Neutrophil (primary cell): ENCODE results near the gene AIP.

Experiments used
- H3K27ac ChIP-seq: fragments of 200-600 bp; sonication (generic); 2 replicates; pipeline ENCODE4 v1.5.1; 2016; ENCODE audit warnings: mild to moderate bottlenecking, moderate library complexity
- H3K27me3 ChIP-seq: fragments of 200-600 bp; sonication (generic); 2 replicates; pipeline ENCODE4 v1.6.0; 2016; ENCODE audit warnings: mild to moderate bottlenecking
- H3K36me3 ChIP-seq: fragments of 200-600 bp; sonication (generic); 2 replicates; pipeline ENCODE4 v1.5.1; 2017
- H3K4me1 ChIP-seq, 2 experiments: fragments of 200-600 bp in 1 of 2; sonication (generic) in 1 of 2; 1 replicate in 1 of 2; 2 replicates in 1 of 2; pipeline versions ENCODE4 v1.5.1 to v1.6.1; 2013 to 2016; ENCODE audit warnings: low read depth in 1 of 2, low read length in 1 of 2, mild to moderate bottlenecking in 1 of 2, moderate library complexity in 1 of 2; ENCODE audit not compliant: control insufficient read depth in 1 of 2, insufficient read depth in 1 of 2
- H3K4me3 ChIP-seq, 2 experiments: fragments of 200-600 bp in 1 of 2; sonication (generic) in 1 of 2; 1 replicate in 1 of 2; 2 replicates in 1 of 2; pipeline ENCODE4 v1.5.1; 2013 to 2016; ENCODE audit warnings: low read depth in 1 of 2, low read length in 1 of 2, mild to moderate bottlenecking in 1 of 2, moderate library complexity in 1 of 2
- H3K9me3 ChIP-seq: fragments of 200-600 bp; sonication (generic); 2 replicates; pipeline ENCODE4 v1.5.1; 2016
- TF ChIP-seq, protein P1 (sequence below): fragments of 200-600 bp; sonication (generic); IDR thresholded peaks from 2 replicates; pipeline ENCODE4 v1.5.1; 2016; ENCODE audit warnings: antibody characterized with exemption

The AIP gene

DNA sequence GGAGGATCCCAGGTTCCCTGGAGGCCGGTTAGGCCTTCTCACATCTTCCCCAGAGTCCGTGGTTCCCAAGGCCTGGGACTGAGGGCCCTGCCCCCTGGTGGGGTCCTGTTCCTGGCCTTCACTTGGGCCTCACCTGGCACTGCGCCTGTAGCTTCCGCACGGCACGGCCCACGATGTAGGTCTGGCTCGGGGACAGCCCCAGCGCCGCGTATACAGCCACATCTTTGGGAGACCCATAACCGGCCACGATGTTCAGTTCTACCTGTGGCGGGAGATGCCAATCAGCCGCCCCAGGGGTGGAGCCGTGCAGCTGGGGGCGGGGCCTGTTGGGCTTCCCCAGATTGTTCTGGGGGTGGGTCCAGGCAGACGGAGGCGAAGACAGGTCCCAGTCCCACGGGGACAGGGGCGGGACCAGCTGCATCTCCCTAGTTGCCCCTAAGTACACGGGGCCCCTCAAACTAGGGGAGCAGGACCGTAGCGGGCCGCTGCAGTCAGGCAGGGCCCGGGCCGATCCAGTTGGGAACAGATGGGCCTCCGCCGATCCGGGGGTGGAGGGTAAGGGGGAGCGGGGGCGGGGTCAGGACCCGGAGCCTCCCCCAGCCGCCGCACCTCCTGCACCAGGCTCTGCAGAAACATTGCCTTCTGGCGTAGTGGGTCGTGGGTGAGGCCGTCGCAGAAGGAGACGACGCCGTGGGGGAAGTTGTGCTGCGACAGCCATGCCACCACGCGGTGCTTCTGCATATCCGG is 10.1 kb downstream of the AIP start:
- H3K4me1 ChIP-seq = no peaks in the 10 kb centered on the region
- no peak overlapping the region for H3K4me3 ChIP-seq
- H3K27ac ChIP-seq = no peak overlapping the region
- TF ChIP-seq, protein P1, sequence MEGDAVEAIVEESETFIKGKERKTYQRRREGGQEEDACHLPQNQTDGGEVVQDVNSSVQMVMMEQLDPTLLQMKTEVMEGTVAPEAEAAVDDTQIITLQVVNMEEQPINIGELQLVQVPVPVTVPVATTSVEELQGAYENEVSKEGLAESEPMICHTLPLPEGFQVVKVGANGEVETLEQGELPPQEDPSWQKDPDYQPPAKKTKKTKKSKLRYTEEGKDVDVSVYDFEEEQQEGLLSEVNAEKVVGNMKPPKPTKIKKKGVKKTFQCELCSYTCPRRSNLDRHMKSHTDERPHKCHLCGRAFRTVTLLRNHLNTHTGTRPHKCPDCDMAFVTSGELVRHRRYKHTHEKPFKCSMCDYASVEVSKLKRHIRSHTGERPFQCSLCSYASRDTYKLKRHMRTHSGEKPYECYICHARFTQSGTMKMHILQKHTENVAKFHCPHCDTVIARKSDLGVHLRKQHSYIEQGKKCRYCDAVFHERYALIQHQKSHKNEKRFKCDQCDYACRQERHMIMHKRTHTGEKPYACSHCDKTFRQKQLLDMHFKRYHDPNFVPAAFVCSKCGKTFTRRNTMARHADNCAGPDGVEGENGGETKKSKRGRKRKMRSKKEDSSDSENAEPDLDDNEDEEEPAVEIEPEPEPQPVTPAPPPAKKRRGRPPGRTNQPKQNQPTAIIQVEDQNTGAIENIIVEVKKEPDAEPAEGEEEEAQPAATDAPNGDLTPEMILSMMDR = no peak
- no peaks in the 10 kb centered on the region for H3K27me3 ChIP-seq
- peaks cover 95% of the 10 kb centered on the region for H3K36me3 ChIP-seq
- H3K9me3 ChIP-seq = no peaks in the 10 kb centered on the region

DNA sequence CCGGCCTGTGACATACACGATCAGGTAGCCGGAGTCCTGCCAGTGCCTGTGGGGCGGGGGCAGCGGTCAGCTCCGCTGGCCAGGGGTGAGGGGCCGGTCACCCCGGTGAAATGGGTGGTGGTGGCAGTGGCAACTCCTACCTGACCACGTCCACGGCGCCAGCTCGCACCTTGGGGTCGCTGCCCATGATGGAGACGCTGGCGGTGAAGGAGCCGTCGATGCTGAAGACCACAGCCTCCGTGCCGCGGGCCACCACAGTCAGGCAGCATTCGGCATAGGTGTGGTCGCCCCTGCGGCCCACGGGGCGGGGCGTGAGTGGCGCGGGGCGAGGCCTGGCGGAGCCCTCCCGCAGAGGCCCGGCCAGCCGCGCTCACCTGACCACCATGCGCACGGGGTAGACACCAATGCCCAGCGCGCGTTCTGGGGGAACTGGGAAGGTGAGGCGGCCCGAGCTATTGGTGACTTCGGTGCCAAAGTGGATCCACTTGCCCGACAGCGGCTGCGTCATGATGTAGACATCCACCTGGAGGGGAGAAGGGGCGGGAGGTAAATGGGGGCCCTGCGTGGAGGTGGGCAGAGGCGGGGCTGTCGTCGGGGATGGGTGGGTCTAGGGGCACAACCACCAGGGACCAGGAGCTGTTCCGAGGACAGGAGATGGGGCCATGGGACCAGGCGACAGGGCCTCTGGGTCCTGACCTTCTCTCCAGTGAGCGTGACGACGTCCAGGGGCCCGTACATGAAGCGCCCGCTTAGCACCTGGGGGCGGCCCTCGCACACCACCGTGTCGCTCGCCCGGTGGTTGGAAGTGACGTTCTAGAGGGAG is 10.9 kb downstream of the AIP start:
- H3K4me3 ChIP-seq = no peak overlapping the region

DNA sequence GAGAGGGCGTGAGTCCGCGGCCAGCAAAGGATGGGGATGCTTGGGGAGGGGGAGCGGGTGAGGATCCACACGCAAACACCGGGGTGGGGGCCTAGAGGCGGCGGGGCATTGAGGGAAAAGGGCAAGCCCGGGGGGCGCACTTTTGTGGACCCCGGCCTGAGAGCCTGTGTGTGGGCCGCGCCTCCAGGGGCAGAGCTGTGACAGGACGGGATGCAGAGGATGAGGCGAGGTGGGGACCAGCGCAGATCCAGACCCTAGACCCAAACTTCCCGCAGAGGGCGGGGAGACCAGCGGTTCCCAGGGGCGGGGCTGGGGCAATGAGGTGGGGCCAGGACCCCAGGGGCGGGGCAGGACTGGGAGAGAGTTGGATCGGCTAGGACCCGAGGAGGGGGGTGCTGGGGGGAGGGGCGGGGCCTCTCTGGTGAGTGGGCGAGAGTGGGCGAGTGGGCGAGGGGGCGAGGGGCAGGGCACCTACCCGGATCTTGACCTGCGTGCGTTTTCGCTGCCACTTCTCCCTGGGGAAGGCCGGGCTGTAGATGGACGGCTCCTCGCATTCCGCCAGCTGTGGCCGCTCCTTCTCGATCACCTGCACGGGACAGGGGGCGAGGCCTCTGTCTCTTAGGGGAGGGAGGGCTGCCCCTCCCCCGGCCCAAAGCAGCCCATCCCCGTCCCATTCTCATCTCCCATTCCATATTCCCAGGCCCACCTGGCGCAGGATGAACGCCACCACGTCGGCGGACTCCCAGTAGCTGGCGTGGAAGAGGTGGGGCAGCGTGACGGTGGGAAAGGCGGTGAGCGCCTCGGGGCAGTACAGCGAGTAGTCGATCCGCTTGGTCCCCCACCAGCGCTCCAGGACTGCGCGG is 11.8 kb downstream of the AIP start:
- H3K36me3 ChIP-seq = peaks cover 100% of the 10 kb centered on the region

More for the DNA sequence above, 10.9 kb downstream of the AIP start:
- no peaks in the 10 kb centered on the region for H3K9me3 ChIP-seq
- peaks cover 100% of the 10 kb centered on the region for H3K36me3 ChIP-seq
- H3K4me1 ChIP-seq = no peaks in the 10 kb centered on the region
- TF ChIP-seq, protein P1 = no peak
- H3K27me3 ChIP-seq = no peaks in the 10 kb centered on the region
- H3K27ac ChIP-seq = no peak overlapping the region

DNA sequence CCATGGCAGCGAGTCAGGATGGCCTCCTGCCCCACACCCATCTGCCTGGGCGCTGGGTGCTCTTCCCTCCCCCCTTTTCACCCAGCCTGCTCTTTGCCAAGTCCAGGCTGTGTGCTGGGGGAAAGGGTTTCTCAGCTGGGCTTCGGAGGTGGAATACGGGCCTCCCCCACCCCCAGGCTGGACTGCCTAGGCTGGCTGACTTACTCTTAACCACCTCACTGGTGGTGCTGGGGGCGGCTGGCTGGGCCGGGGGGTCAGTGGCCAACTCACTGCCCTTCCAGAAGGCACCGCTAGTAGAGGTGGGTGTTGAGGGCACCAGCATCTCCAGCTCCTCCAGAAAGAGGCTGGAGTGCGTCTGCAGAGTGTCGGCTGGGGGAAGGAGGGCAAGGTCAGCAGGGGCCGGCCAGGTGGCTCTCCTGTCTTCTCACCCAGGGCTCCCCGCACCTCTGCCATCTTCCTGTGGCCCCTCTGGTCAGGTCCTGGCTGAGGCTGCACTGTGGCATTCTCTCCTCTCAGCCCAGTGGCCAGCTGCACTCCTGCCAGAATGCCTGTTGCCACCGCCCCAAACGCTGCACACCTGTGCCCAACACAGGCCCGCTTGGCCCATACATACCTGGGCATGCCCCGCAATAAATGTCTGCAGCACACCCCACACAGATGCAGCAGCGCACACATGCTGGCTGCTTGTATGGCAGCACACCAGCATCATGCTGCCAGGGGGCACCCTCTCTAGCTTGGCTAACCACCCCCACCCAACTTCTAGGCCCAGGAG is 12.6 kb downstream of the AIP start:
- Histone ChIP-seq H3K4me1 (peaks cover under 1% of the 10 kb centered on the region in 2 experiments), H3K4me3 (no peak overlapping the region), H3K36me3 (peaks cover 100% of the 10 kb centered on the region), H3K27ac (no peak overlapping the region), H3K27me3 (no peaks in the 10 kb centered on the region), H3K9me3 (no peaks in the 10 kb centered on the region)
- TF ChIP-seq, protein P1 = no peak

More for the DNA sequence above, 11.8 kb downstream of the AIP start:
- Histone ChIP-seq H3K4me1 (no peaks in the 10 kb centered on the region), H3K4me3 (no peak overlapping the region), H3K27ac (no peak overlapping the region), H3K9me3 (no peaks in the 10 kb centered on the region), H3K27me3 (no peaks in the 10 kb centered on the region)
- TF ChIP-seq, protein P1 = no peak

DNA sequence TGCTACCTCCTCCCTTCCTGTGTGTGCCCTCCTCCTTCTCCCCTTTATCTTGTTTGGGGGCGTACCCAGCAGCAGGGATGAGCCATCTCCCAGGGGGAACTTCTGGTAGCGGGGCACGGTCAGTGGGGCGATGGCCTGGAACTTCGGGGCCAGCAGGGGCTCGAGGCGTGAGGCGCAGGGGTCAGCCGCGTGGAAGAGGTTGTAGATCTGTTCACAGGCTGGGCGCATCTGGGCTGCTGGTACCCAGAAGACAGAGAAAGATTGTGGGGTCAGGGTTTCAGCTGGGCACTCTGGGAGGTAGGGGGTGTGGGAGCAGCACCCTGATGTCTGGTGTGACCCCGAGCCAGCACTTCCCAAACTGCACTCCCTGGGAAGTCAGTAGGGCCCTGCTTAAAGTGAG is 13.3 kb downstream of the AIP start:
- no peak overlapping the region for H3K27ac ChIP-seq
- no peaks in the 10 kb centered on the region for H3K9me3 ChIP-seq
- TF ChIP-seq, protein P1 = no peak
- peaks cover 99% of the 10 kb centered on the region for H3K36me3 ChIP-seq
- peaks cover 7 to 8% of the 10 kb centered on the region in 2 experiments for H3K4me1 ChIP-seq
- H3K27me3 ChIP-seq = no peaks in the 10 kb centered on the region
- no peak overlapping the region for H3K4me3 ChIP-seq
